COLO668 (cell line): Measurements from ENCODE around the gene DEPDC5.

Experiments used
- DNase-seq: peaks from one replicate; lab custom pipeline; 2025; ENCODE audit not compliant: unreplicated experiment; lab: John Stamatoyannopoulos, UW

The DEPDC5 gene

DNA sequence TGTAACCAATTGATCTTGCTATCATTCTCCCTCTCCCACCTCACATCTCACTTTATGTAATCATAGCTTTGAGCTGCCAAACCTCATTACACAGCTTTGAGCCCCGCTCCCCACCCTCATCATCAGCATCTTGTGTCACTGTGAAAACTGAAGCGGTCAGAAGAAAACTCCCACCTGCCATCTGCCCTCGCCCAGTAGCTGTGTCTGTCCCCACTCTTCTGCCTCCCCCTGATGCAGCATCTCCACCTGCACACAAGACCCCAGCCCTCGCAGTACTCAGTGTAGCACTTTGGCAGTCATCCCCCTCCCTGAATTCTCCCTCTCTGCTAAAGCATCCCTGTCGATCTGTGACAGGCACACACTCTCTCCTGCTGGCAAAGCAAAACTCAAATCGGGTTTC, 130.2 kb downstream of the DEPDC5 start:
- DNase-seq = no peak

DNA sequence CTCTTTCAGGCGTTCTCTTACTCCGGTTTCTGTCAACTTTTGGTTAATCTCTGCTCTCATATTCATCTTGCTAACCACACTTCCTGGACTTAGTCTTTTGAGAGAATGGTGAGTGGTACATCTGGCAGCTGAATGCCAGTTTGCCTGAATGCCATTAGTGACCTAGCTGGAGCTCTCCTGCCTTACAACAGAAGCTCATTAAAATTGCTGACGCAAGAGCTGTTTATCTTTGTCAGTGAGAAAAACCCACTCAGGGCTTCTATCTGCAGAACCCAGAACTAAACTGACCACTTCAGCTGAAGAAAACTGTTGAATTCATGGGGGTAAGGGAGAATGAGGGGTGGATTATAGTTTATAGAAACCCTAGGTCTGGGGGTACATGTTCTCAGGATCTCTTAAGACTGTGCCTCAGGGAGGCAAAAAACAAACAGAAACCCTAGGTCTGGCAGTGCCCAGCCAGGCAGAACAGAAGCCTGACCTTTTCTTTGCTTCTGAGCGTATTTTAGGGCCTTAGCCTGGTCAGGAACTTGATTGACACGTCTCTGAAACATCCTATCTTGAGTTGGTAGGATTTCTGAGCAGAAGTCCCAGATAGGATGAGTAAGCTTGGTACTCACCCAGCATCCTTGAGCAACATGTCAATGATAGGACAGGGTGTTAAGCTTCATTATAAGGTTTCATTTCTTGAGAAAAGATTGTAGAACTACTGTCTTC, 137.7 kb downstream of the DEPDC5 start:
- DNase-seq = no peak

DNA sequence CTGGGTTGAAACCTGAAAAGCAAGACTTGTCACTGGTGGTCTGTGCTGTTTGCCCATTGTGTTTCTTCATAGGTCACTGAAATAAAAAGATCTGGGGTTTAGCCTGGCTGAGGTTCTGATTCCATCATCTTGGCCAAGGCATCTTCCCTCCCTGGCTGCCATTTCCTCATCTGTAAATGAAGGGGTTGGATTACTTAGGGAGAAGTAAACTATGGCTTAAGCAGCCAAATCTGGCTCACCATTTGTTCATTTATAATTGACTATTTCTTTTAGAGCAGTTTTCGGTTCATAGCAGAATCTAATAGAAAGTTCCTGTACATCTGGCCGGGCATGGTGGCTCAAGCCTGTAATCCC, 138.2 kb downstream of the DEPDC5 start:
- DNase-seq = no peak

GRCh38 chr22:31893460-31893859, 139.6 kb downstream of the DEPDC5 start:
- no peak for DNase-seq

DNA sequence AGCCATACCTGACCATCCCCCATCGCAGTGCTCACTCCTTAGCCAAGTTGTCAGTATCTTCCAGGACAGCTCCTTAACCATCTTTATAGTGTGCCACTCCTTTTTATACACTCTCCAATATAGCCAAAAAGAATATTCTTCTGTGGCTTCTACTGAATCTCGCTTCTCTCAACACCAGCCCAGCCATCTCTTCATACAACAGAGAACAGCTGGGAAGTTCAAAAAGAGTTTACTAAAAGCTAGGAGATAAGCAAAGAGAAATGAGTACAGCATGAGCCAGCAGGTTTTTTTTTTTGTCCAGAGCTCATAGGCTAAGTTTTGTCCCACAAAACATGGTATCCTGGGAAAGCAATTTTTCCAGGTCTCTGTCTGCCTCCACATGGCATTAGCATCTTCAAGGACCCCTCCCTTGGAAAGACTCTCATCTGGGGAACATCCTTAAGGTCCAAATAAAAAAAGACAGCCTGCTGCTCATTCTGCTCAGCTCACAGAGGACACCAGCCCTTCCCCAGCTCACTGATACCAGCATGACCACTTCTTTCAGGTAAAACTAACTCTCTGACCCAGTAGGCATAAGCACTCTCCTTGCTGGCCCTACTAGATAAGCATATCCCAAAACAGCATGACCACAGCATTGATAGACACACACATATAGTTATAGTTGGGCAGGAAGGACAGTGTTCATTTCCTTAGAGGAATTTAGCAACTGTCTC, 141.7 kb downstream of the DEPDC5 start:
- no peak for DNase-seq

DNA sequence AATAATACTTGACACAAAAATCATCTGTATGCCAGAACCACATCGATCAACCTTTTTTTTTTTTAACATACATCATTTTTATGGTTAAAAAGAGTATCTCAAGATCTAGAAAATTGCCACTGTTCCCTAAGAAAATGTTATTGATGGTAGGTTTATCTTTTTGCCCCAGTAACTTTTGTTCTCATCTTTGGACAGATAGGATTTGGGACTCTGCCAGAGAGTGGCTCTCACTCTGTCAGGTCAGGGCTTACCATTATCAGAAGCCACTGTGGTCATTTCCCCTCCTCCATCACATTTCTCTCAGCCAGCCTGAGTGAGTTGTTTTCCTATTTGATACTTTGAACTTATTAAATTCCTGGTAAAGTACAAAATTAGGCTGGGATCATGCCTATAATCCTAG, 142.7 kb downstream of the DEPDC5 start:
- no peak for DNase-seq

GRCh38 chr22:31897842-31898805, 144.3 kb downstream of the DEPDC5 start:
- no peak for DNase-seq

GRCh38 chr22:31898926-31899325, 145.1 kb downstream of the DEPDC5 start:
- DNase-seq = no peak

DNA sequence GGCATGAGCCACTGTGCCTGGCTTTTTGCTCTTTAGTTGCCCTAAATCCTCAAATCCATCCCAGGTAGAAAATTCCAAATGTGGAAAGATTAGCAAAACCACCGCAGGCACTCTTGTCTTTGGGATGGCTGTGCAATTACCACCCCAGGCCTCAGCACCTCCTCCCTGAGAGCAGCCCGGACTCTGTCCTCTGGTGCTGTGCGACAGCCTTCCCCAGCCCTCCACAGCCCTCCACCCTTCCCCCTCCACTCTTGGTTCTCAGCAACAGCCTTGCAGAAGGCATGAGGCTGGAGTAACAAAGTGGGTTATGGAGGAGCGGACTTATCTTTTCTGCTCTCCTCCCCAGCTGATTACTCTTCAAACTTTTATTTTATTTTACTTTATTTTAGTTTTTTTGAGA, 145.8 kb downstream of the DEPDC5 start:
- DNase-seq = no peak

- DNase-seq = no peak
Measured at GRCh38 chr22:31901388-31902137, 147.7 kb downstream of the DEPDC5 start.

- DNase-seq = no peak
Measured at GRCh38 chr22:31904651-31905050, 150.8 kb downstream of the DEPDC5 start.

GRCh38 chr22:31905356-31905755, 151.5 kb downstream of the DEPDC5 start:
- DNase-seq = no peak

DNA sequence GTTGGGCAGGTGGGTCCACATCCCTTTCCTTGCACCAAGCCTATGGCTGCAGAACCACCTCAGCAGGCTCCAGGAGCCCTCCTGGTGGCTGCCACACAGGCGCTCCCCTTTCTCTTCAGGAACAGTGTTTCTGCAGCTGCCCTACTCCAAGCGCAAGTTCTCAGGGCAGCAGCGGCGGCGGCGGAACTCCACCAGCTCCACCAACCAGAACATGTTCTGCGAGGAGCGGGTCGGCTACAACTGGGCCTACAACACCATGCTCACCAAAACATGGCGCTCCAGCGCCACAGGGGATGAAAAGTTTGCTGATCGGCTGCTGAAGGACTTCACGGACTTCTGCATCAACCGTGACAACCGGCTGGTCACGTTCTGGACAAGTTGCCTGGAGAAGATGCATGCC, 152.3 kb downstream of the DEPDC5 start:
- no peak for DNase-seq

DNA sequence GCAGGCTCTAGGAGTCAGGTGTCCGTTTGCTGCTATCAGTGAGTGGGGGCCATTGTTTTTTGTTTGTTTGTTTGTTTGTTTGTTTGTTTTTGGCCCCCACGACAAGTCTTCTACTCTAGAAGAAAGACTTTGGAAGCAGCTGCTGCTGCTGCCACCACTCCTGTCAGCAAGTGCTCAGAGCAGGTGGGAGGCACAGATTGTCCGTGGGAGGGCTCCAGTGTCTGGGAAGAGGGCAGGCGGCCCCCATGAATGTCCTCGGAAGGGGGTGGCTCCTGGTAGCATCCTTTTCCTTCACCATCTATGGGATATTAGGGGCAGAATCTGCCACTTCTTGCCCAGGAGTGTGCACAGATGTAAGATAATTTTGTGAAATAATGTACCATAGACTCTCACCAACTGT, 152.8 kb downstream of the DEPDC5 start:
- no peak for DNase-seq

DNA sequence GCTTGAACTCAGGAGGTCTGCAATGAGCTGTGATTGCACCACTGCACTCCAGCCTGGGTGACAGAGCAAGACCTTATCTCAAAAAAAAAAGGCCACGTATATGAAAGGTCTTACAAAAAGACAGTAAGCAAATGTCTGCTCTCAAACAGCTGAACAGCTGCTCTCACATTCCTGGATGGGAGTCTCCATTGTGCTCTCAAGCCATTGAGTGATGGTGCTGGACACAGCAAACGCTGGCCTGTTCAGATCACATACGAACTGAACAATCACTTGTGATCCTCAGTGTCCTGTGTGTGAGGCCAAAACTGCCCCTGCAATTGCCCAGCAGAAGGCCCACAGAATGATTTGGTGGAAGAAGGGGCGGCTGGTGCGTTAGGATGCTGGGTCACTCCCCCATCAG, 156.2 kb downstream of the DEPDC5 start:
- no peak for DNase-seq

GRCh38 chr22:31911565-31912406, 158.0 kb downstream of the DEPDC5 start:
- DNase-seq = no peak

GRCh38 chr22:31912407-31912743, 158.6 kb downstream of the DEPDC5 start:
- no peak for DNase-seq

DNA sequence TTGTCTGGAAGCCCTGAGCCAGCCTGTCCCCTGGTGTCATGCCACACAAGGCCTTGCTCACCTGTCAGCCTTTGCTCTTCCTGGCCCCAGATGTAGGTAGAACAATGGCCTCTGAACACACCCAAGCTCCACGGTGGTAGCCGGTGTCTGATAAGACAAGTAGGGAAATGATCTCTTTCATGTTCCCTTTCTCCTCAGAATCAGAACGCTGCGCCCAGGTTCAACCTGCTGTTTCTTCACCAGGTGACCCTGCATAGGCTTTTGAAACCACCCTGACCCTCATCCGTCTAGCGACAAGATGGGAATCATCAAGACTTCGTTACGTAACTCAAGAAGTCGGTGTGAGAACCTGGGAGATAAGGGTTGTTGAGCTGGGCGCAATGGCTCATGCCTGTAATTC, 161.8 kb downstream of the DEPDC5 start:
- no peak for DNase-seq

GRCh38 chr22:31917227-31917921, 163.6 kb downstream of the DEPDC5 start:
- DNase-seq = no peak

DNA sequence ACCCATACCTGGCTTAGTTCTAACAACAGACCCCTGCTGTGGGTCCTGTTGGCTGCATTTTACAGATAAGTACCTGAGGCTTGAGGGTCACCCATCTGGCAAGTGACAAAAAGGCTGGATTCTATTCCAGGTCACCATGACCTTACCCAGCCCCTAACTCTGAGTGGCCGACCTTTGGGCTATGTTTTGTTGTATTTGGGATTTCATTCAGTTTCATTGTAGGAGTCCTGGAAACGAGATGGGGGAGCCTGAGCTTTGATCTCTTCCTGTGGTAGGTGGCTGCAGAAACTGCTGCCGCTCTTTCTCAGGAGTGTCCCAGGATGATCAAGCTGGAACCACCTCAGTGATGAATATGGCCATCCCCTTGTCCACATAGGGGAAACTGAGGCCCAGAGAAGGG, 165.9 kb downstream of the DEPDC5 start:
- no peak for DNase-seq
